H1 (cell line): ENCODE measurements around the gene MAP7D1. TPM values are rescaled to one million over a fixed set of nuclear protein-coding genes. Genes with fewer than 3 reads are reported as not detected.

Experiments
- CTCF ChIA-PET: fragments of 300-600 bp; sonication (Branson Sonifier 250); formaldehyde crosslinking; loops from one replicate; lab custom pipeline; 2021; ENCODE audit not compliant: partially characterized antibody; lab: Charles Lee
- POLR2A ChIA-PET: fragments of 300-600 bp; sonication (Branson Sonifier 250); formaldehyde crosslinking; loops from one replicate; lab custom pipeline; 2021; ENCODE audit warnings: inconsistent platforms; ENCODE audit not compliant: partially characterized antibody; lab: Charles Lee
- DNase-seq, 2 experiments: peaks; one replicate each; pipeline versions ENCODE4 v3.0.0 to v3.0.0-alpha.2; 2010 to 2022; ENCODE audit warnings: low spot score in 2 of 2, low read depth in 1 of 2, mixed read lengths in 1 of 2
- FAIRE-seq: peaks from 2 replicates; lab custom pipeline; 2011; peaks lifted over from hg19 to GRCh38; lab: Jason Lieb, UNC
- H2AFZ ChIP-seq: 2 replicates; pipeline ENCODE4 v1.8.1; 2012; ENCODE audit warnings: low read length, inconsistent platforms
- H2AK5ac ChIP-seq: 2 replicates; pipeline ENCODE4 v1.6.1; 2013; ENCODE audit warnings: low read depth, low read length
- H2BK120ac ChIP-seq: replicated peaks from 2 replicates; pipeline ENCODE3; 2013; ENCODE audit warnings: low read depth, low read length, inconsistent platforms
- H2BK12ac ChIP-seq: 2 replicates; pipeline ENCODE4 v1.6.1; 2013; ENCODE audit warnings: low read depth, low read length
- H2BK15ac ChIP-seq: 2 replicates; pipeline ENCODE4 v1.6.1; 2013; ENCODE audit warnings: low read length
- H2BK20ac ChIP-seq: 2 replicates; pipeline ENCODE4 v1.6.1; 2013; ENCODE audit warnings: low read length
- H2BK5ac ChIP-seq: 2 replicates; pipeline ENCODE4 v1.6.1; 2013; ENCODE audit warnings: low read depth, low read length
- H3K14ac ChIP-seq: 2 replicates; pipeline ENCODE4 v1.6.1; 2013; ENCODE audit warnings: inconsistent platforms; ENCODE audit not compliant: insufficient read length
- H3K18ac ChIP-seq: 2 replicates; pipeline ENCODE4 v1.6.1; 2013; ENCODE audit warnings: low read length; ENCODE audit errors: extremely low read depth
- H3K23ac ChIP-seq: 2 replicates; pipeline ENCODE4 v1.6.1; 2013; ENCODE audit warnings: inconsistent platforms; ENCODE audit not compliant: insufficient read length
- H3K23me2 ChIP-seq: 2 replicates; pipeline ENCODE4 v1.6.1; 2013; ENCODE audit warnings: low read depth, low read length
- H3K27ac ChIP-seq: 2 replicates; pipeline ENCODE4 v1.6.1; 2011; ENCODE audit warnings: low read depth, low read length, inconsistent platforms
- H3K27me3 ChIP-seq, 4 experiments: replicated peaks in 1 of 4; 1 replicate in 1 of 4; 2 replicates in 3 of 4; pipeline versions ENCODE4 v1.6.1 to v1.8.1; 2011 to 2013; ENCODE audit warnings: low read length in 3 of 4, mild to moderate bottlenecking in 3 of 4, inconsistent platforms in 2 of 4, mixed read lengths in 2 of 4, moderate library complexity in 1 of 4; ENCODE audit not compliant: control insufficient read depth in 3 of 4, insufficient read depth in 3 of 4; ENCODE audit errors: extremely low read depth in 1 of 4
- H3K36me3 ChIP-seq, 4 experiments: 2 replicates each; pipeline versions ENCODE4 v1.6.1 to v1.8.1; 2011 to 2013; ENCODE audit warnings: mild to moderate bottlenecking in 4 of 4, low read length in 3 of 4, moderate library complexity in 2 of 4, control low read depth in 1 of 4, inconsistent platforms in 1 of 4; ENCODE audit not compliant: insufficient read depth in 4 of 4, control insufficient read depth in 2 of 4
- H3K4ac ChIP-seq: replicated peaks from 2 replicates; pipeline ENCODE3; 2013; ENCODE audit warnings: low read length, low read depth, mixed read lengths, inconsistent platforms; ENCODE audit not compliant: insufficient read length
- H3K4me1 ChIP-seq, 4 experiments: replicated peaks in 1 of 4; 1 replicate in 1 of 4; 2 replicates in 3 of 4; pipeline versions ENCODE4 v1.6.1 to v1.8.1; 2011 to 2013; ENCODE audit warnings: low read length in 3 of 4, inconsistent platforms in 2 of 4, mixed read lengths in 1 of 4; ENCODE audit not compliant: insufficient read depth in 4 of 4, control insufficient read depth in 3 of 4
- H3K4me2 ChIP-seq, 2 experiments: 2 replicates each; pipeline versions ENCODE4 v1.6.1 to v1.8.1; 2011 to 2013; ENCODE audit warnings: low read depth in 2 of 2, low read length in 2 of 2, control low read depth in 1 of 2, inconsistent platforms in 1 of 2, mild to moderate bottlenecking in 1 of 2; ENCODE audit not compliant: insufficient read depth in 1 of 2
- H3K4me3 ChIP-seq, 4 experiments: fragments of 200-600, 300-600 bp in 1 of 4; sonication (generic), shearing (Covaris generic), sonication (Bioruptor Twin) in 1 of 4; 2 replicates each; pipeline versions ENCODE4 v1.5.1 to v1.8.1; 2011 to 2016; ENCODE audit warnings: low read length in 4 of 4, low read depth in 3 of 4, control low read depth in 2 of 4, inconsistent platforms in 2 of 4, mild to moderate bottlenecking in 2 of 4, mixed read lengths in 1 of 4, moderate library complexity in 1 of 4; ENCODE audit not compliant: insufficient read depth in 2 of 4; ENCODE audit errors: extremely low read depth in 1 of 4
- H3K56ac ChIP-seq: replicated peaks from 2 replicates; pipeline ENCODE3; 2013; ENCODE audit warnings: low read depth, mild to moderate bottlenecking, mixed read lengths, low read length, inconsistent platforms; ENCODE audit not compliant: insufficient read length
- H3K79me1 ChIP-seq: 2 replicates; pipeline ENCODE4 v1.6.1; 2013; ENCODE audit warnings: low read depth, low read length, control low read depth
- H3K79me2 ChIP-seq, 2 experiments: 2 replicates each; pipeline versions ENCODE4 v1.6.1 to v1.8.1; 2012 to 2013; ENCODE audit warnings: low read length in 2 of 2, mild to moderate bottlenecking in 2 of 2, inconsistent platforms in 1 of 2; ENCODE audit not compliant: insufficient read depth in 2 of 2, control insufficient read depth in 1 of 2
- H3K9ac ChIP-seq, 4 experiments: replicated peaks in 1 of 4; 1 replicate in 1 of 4; 2 replicates in 3 of 4; pipeline versions ENCODE4 v1.6.1 to v1.8.1; 2011 to 2013; ENCODE audit warnings: low read depth in 3 of 4, low read length in 3 of 4, control low read depth in 2 of 4, mild to moderate bottlenecking in 2 of 4, moderate library complexity in 2 of 4, inconsistent platforms in 1 of 4; ENCODE audit errors: extremely low read depth in 1 of 4
- H3K9me3 ChIP-seq, 2 experiments: 2 replicates each; pipeline versions ENCODE4 v1.6.1 to v1.8.1; 2012 to 2013; ENCODE audit warnings: mild to moderate bottlenecking in 2 of 2, moderate library complexity in 2 of 2, control low read depth in 1 of 2, inconsistent platforms in 1 of 2, low read depth in 1 of 2, low read length in 1 of 2, mixed read lengths in 1 of 2; ENCODE audit not compliant: insufficient read depth in 2 of 2
- H4K20me1 ChIP-seq, 2 experiments: replicated peaks in 1 of 2; 2 replicates each; pipeline versions ENCODE3 to v1.8.1; 2011 to 2013; ENCODE audit warnings: inconsistent platforms in 2 of 2, low read length in 2 of 2, mild to moderate bottlenecking in 1 of 2; ENCODE audit not compliant: insufficient read depth in 2 of 2, control insufficient read depth in 1 of 2
- H4K5ac ChIP-seq: 2 replicates; pipeline ENCODE4 v1.6.1; 2013; ENCODE audit warnings: low read length, low read depth, mixed read lengths, inconsistent platforms; ENCODE audit not compliant: insufficient read length
- H4K8ac ChIP-seq: 2 replicates; pipeline ENCODE4 v1.8.0; 2013; ENCODE audit warnings: mild to moderate bottlenecking, moderate library complexity, low read length, inconsistent platforms; ENCODE audit not compliant: insufficient read depth; ENCODE audit errors: extremely low read depth
- H4K91ac ChIP-seq: replicated peaks from 2 replicates; pipeline ENCODE3; 2013; ENCODE audit warnings: low read length, mixed read lengths, inconsistent platforms; ENCODE audit not compliant: insufficient read length
- ATF2 ChIP-seq: IDR thresholded peaks from 2 replicates; pipeline ENCODE4 v1.6.1; 2012; ENCODE audit warnings: low read length, inconsistent platforms
- BACH1 ChIP-seq: IDR thresholded peaks from 2 replicates; pipeline ENCODE4 v1.6.1; 2012; ENCODE audit warnings: low read length, improper control_type of control experiment
- BRCA1 ChIP-seq: IDR thresholded peaks from 2 replicates; pipeline ENCODE4 v1.6.1; 2012; ENCODE audit warnings: low read depth, low read length, improper control_type of control experiment
- CBX8 ChIP-seq: fragments of 300-800, 300-1000 bp; sonication (generic); IDR thresholded peaks from 2 replicates; pipeline ENCODE4 v1.7.1; 2016; ENCODE audit warnings: low read depth, low read length, borderline replicate concordance
- CHD1 ChIP-seq: IDR thresholded peaks from 2 replicates; pipeline ENCODE4 v1.6.1; 2012; ENCODE audit warnings: low read depth, low read length, improper control_type of control experiment
- CTBP2 ChIP-seq: IDR thresholded peaks from 2 replicates; pipeline ENCODE4 v1.7.0; 2011; ENCODE audit warnings: borderline replicate concordance, mild to moderate bottlenecking, moderate library complexity, mixed read lengths, low read length; ENCODE audit not compliant: insufficient read depth, insufficient read length
- E2F6 ChIP-seq: IDR thresholded peaks from 2 replicates; pipeline ENCODE4 v1.6.1; 2012; ENCODE audit warnings: inconsistent platforms
- PHF8 ChIP-seq: fragments of 200-600 bp; sonication (generic); conservative IDR thresholded peaks from 2 replicates; pipeline ENCODE4 v1.7.1; 2012; ENCODE audit warnings: low read depth, mild to moderate bottlenecking, inconsistent platforms, low read length, moderate library complexity
- RAD21 ChIP-seq, 2 experiments: IDR thresholded peaks in 1 of 2; conservative IDR thresholded peaks in 1 of 2; 2 replicates each; pipeline ENCODE4 v1.6.1; 2011; ENCODE audit warnings: low read depth in 2 of 2, low read length in 2 of 2, improper control_type of control experiment in 1 of 2, inconsistent platforms in 1 of 2, mild to moderate bottlenecking in 1 of 2, moderate library complexity in 1 of 2
- SIX5 ChIP-seq: IDR thresholded peaks from 2 replicates; pipeline ENCODE4 v1.6.1; 2011; ENCODE audit warnings: mild to moderate bottlenecking, low read depth, low read length
- SP1 ChIP-seq: IDR thresholded peaks from 2 replicates; pipeline ENCODE4 v1.6.1; 2011; ENCODE audit warnings: low read depth, low read length
- WGBS, 2 experiments: shearing (Covaris generic) in 1 of 2; methylation state at CpG; one replicate each; pipeline versions ENCODE4 v1.1.6 to v1.1.7; 2013 to 2015; ENCODE audit warnings: low lambda C conversion rate in 2 of 2, mixed read lengths in 2 of 2, inconsistent platforms in 1 of 2, low coverage in 1 of 2, missing lambda C conversion rate in 1 of 2; ENCODE audit not compliant: insufficient replicate concordance in 2 of 2, insufficient coverage in 1 of 2, insufficient read length in 1 of 2; ENCODE audit errors: extremely low coverage in 1 of 2, missing lambda C conversion rate in 1 of 2; 5-methylcytosine and 5-hydroxymethylcytosine counted together
- polyA plus RNA-seq, 7 experiments: library from polyadenylated mRNA; depleted of rRNA in 3 of 7; stranded (reverse) in 5 of 7; unstranded in 2 of 7; fragments of >200 nt in 5 of 7; fragments of 200-250 nt in 2 of 7; gene quantifications; 1 replicate in 5 of 7; 2 replicates in 1 of 7; 4 replicates in 1 of 7; pipeline versions ENCODE4 v1.2.1 to v1.2.3, GENCODE V29; 2011 to 2013; ENCODE audit warnings: missing spikeins in 2 of 7, mixed read lengths in 2 of 7
- total RNA-seq: library from RNA; stranded (reverse); fragmentation: NEBNext Ultra II Directional; extraction: Animal tissue kit (Norgen Biotek cat#: 25700); gene quantifications from 2 replicates; pipeline ENCODE4 v1.2.1, GENCODE V29; 2021

Gene MAP7D1
- total and polyA plus RNA-seq, 2 of the 8 experiments (the other 6 are each of a cell fraction or from before 2014, with no cell fraction given) = 18.2 to 52.4 TPM

GRCh38 chr1:36128905-36129206 lies 27.1 kb upstream of the MAP7D1 start:
- Histone ChIP-seq H3K4me2 (no peak overlapping the region), H3K56ac (no peak overlapping the region), H2BK12ac (no peak overlapping the region), H2BK20ac (no peak overlapping the region), H3K27me3 (peaks cover 16 to 28% (median 24%) of the 10 kb centered on the region in 4 experiments), H3K4ac (no peak overlapping the region), H3K4me3 (no peak overlapping the region), H2BK15ac (no peak overlapping the region), H4K5ac (no peak overlapping the region), H3K79me2 (no peaks in the 10 kb centered on the region), H2AK5ac (no peak overlapping the region), H3K4me1 (peaks cover 0 to 11% (median 5%) of the 10 kb centered on the region in 4 experiments; a peak in 5 of 7 replicates), H3K79me1 (no peaks in the 10 kb centered on the region), H3K9me3 (no peaks in the 10 kb centered on the region), H3K23ac (no peak overlapping the region), H2BK120ac (no peak overlapping the region), H2BK5ac (no peak overlapping the region), H4K20me1 (peaks cover 0 to 5% of the 10 kb centered on the region in 2 experiments), H4K91ac (no peak overlapping the region), H2AFZ (no peak overlapping the region), H3K9ac (no peak overlapping the region), H3K27ac (no peak overlapping the region), H3K18ac (no peak overlapping the region), H4K8ac (no peak overlapping the region), H3K14ac (no peak overlapping the region), H3K23me2 (peaks cover 16% of the 10 kb centered on the region; the same call in 1 of the 2 replicates), H3K36me3 (no peaks in the 10 kb centered on the region)
- ChIA-PET POLR2A (interaction anchor here (1.2 to 1.3 kb wide), 3 partner anchors 11 to 151 kb away, joined by 3 to 6 read pairs (median 4); partner anchors contain the start of gene TRAPPC3), CTCF (interaction anchor here (0.7 to 20.9 kb wide), 7 partner anchors 10 to 171 kb away, joined by 3 to 738 read pairs (median 4); partner anchors contain the start of genes ADPRS and TRAPPC3)
- FAIRE-seq (no peak), DNase-seq (no peak)
- 91% methylated on average over 3 of the region's 3 CpGs; no CpG with 5 or more reads in 1 of the 2 experiments for WGBS, 2 experiments
- TF ChIP-seq PHF8 (no peak), SIX5 (no peak), CTBP2 (no peak), RAD21 (IDR thresholded peaks at IDR 0.05 in 1 of 2, conservative IDR thresholded peaks at IDR 0.05 in 1 of 2; ENCODE audit: low read depth in 2 of 2, low read length in 2 of 2) (no peak), BRCA1 (no peak), E2F6 (no peak), BACH1 (no peak), CBX8 (no peak), ATF2 (no peak), CHD1 (no peak), SP1 (no peak)
